ENCODE results near the gene TMPRSS13. TPM values are rescaled to one million over a fixed set of nuclear protein-coding genes. Genes with fewer than 3 reads are reported as not detected.

Gene TMPRSS13
- total and polyA plus RNA-seq, 11 donors, result 0.03 to 0.51 (median 0.12) TPM; not detected in 5

DNA sequence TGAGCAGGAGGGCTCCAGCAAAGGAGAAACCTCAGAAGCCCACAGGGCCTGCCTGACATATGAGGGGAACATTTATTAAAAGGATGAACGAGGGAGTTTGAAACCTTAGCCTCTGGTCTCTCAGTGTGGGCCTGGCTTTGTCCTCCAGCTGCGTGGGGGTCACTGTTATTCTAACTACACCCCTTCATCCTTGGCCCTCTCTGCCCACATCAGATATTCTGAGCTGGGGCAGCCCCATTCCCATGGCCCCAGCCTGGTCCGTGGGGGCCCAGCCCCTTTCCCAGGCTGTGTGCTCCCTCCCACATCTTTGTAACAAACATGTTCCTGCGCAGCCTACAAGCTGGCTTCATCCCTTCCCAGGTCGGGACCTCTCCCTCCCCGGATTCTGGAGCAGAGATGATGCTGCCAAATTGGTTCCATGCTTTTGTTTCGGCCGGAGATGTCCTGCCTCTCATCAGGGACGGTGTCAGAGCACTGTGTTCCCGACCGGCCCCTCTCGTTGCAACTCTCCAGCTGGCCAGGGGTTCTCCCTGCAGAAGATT, 56.7 kb downstream of the TMPRSS13 start:
- Histone ChIP-seq H3K36me3 (peaks cover 0 to 4% (median 0%) of the 10 kb centered on the region in 9 donors), H3K27me3 (peaks cover 0 to 23% (median 0%) of the 10 kb centered on the region in 9 donors), H3K4me3 (peak overlapping the region in 5 of 12 donors; percentile 7 to 89 (median 19)), H3K27ac (peak overlapping the region; percentile 26 to 96 (median 86)), H3K9me3 (no peaks in the 10 kb centered on the region), H3K4me1 (peaks cover 4 to 87% (median 60%) of the 10 kb centered on the region in 12 donors)
- WGBS, 4 donors, result 34 to 67% (median 40%) methylated on average over 12 of the region's 12 CpGs
- ATAC-seq (peak in 3 of 4 donors; percentile 8 to 15 (median 11)), DNase-seq (peak in 3 of 5 donors; percentile 47 to 63 (median 51))
- TF ChIP-seq, protein P1, sequence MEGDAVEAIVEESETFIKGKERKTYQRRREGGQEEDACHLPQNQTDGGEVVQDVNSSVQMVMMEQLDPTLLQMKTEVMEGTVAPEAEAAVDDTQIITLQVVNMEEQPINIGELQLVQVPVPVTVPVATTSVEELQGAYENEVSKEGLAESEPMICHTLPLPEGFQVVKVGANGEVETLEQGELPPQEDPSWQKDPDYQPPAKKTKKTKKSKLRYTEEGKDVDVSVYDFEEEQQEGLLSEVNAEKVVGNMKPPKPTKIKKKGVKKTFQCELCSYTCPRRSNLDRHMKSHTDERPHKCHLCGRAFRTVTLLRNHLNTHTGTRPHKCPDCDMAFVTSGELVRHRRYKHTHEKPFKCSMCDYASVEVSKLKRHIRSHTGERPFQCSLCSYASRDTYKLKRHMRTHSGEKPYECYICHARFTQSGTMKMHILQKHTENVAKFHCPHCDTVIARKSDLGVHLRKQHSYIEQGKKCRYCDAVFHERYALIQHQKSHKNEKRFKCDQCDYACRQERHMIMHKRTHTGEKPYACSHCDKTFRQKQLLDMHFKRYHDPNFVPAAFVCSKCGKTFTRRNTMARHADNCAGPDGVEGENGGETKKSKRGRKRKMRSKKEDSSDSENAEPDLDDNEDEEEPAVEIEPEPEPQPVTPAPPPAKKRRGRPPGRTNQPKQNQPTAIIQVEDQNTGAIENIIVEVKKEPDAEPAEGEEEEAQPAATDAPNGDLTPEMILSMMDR (IDR thresholded peaks at IDR 0.05), result no peak
- no peak for TF ChIP-seq POLR2A (IDR thresholded peaks at IDR 0.05)
- intact Hi-C loops (cut with DNase I), result no loop called here

DNA sequence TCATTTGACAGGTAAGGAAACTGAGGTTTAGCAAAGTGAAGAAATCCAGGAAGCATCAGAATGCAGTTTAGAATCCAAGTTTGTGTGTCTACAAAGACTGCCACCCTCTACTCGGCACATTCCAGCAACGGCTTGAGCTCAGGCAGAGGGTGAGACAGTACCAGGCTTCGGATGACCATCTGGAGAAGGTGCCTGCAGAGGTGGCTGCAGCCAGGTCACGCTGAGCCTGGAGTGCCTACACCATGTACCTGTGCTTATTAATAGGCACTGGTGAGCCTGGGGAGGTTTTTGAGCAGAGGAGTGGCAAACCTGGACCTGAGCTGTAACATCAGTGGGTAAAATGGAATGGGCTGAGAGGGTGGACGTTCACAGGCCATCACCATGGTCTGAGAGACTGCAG, 57.4 kb downstream of the TMPRSS13 start:
- intact Hi-C loops (cut with DNase I), result no loop called here
- ATAC-seq (no peak), DNase-seq (no peak)
- Histone ChIP-seq H3K4me3 (no peak overlapping the region), H3K27ac (peak overlapping the region; percentile 26 to 96 (median 74)), H3K27me3 (peaks cover 0 to 18% (median 0%) of the 10 kb centered on the region in 9 donors), H3K36me3 (peaks cover 0 to 4% (median 0%) of the 10 kb centered on the region in 9 donors), H3K9me3 (no peaks in the 10 kb centered on the region), H3K4me1 (peaks cover 4 to 86% (median 57%) of the 10 kb centered on the region in 12 donors)
- no peak for TF ChIP-seq POLR2A (IDR thresholded peaks at IDR 0.05)
- TF ChIP-seq, protein P1 (IDR thresholded peaks at IDR 0.05), result no peak
- 75 to 85% (median 82%) methylated on average over 5 of the region's 5 CpGs for WGBS, 4 donors

DNA sequence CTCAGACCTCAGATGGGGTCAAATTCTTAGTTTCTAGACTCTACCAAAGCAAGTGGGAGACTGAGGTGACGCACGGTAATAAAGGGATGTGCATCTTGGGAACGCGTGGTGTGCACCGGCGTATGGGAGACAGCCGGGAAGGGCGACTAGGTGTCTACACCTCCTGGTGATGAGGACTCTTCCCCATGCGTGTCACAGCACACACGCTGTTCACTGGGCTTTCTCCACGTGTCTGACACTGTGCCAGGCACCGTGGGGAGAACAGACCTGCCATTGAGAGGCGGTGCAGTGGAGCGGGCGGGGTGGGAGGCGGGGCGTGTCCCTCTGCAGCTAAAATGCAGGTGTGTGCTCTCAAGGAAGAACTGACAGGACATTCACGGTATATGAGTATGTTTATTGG, 58.0 kb downstream of the TMPRSS13 start:
- peaks cover 0 to 12% (median 0%) of the 10 kb centered on the region in 9 donors for H3K27me3 ChIP-seq
- H3K36me3 ChIP-seq, result peaks cover 0 to 4% (median 0%) of the 10 kb centered on the region in 9 donors
- WGBS, 4 donors, result 75 to 89% (median 83%) methylated on average over 18 of the region's 18 CpGs
- intact Hi-C loops (cut with DNase I), result no loop called here
- no peak for ATAC-seq
- H3K4me1 ChIP-seq, result peaks cover 4 to 91% (median 56%) of the 10 kb centered on the region in 12 donors
- no peak for TF ChIP-seq POLR2A (IDR thresholded peaks at IDR 0.05)
- TF ChIP-seq, protein P1 (IDR thresholded peaks at IDR 0.05), result no peak
- H3K27ac ChIP-seq, result peak overlapping the region in 3 of 12 donors; percentile 54 to 92 (median 55)
- no peak overlapping the region for H3K4me3 ChIP-seq
- no peaks in the 10 kb centered on the region for H3K9me3 ChIP-seq
- DNase-seq, result no peak

DNA sequence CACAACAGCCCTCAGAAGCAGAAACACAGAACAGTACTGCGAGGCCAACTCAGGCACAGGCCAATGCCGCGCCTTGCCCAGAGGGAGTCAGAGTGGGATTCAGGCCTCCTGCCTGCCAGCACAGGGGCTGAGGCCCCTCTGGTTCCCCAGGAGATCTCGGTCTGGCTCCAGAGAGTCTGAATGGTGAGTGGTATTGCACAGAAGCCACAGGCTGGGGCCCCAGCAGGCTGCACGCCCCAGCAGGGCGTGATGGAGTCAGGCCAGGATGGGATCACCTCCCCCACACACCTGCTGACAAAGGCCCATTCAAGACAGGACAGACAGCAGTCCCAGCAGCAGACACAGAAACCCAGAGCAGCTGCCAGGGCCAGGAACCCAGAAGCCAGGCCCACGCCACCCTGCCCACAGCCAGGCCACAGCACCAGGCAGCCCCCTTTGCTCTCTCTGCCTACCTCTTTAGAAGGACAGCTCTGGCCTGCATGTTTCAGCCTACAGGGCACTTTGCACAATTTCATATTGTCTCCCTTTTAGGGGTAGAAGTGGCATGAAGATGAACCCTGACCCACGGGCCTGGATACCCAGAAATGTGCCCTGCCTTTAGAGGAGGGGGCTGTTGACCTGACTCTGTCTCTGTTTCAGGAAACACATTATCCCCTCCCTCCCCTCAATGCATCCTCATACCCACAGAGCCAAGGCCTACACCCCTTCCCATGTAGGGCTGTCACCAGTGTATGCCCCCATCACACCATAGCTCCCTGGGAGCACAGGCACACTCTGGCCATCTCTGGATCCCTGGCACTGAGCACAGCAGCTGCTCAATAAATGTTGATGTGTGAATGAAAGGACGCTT, 58.9 kb downstream of the TMPRSS13 start:
- Histone ChIP-seq H3K27ac (peak overlapping the region in 11 of 12 donors; percentile 48 to 92 (median 61)), H3K4me1 (peaks cover 4 to 89% (median 53%) of the 10 kb centered on the region in 12 donors), H3K4me3 (no peak overlapping the region)

More for the DNA sequence above, 58.9 kb downstream of the TMPRSS13 start:
- Histone ChIP-seq H3K36me3 (peaks cover 0 to 4% (median 0%) of the 10 kb centered on the region in 9 donors), H3K9me3 (no peaks in the 10 kb centered on the region), H3K27me3 (peaks cover 0 to 8% (median 0%) of the 10 kb centered on the region in 9 donors)
- ATAC-seq, result peak in 2 of 4 donors; percentile 18 to 21
- TF ChIP-seq POLR2A (IDR thresholded peaks at IDR 0.05), result no peak
- TF ChIP-seq, protein P1 (IDR thresholded peaks at IDR 0.05), result no peak
- DNase-seq, result no peak
- WGBS, 4 donors, result 60 to 87% (median 68%) methylated on average over 7 to 9 of the region's 9 CpGs
- intact Hi-C loops (cut with DNase I), result no loop called here

Measured in heart left ventricle (tissue), 16 donors.